ENCODE measurements around the gene SFMBT1. TPM values are rescaled to one million over a fixed set of nuclear protein-coding genes. Genes with fewer than 3 reads are reported as not detected.

SFMBT1 gene
- total RNA-seq, 1 experiment from 2014 or later = 1.4 TPM

DNA sequence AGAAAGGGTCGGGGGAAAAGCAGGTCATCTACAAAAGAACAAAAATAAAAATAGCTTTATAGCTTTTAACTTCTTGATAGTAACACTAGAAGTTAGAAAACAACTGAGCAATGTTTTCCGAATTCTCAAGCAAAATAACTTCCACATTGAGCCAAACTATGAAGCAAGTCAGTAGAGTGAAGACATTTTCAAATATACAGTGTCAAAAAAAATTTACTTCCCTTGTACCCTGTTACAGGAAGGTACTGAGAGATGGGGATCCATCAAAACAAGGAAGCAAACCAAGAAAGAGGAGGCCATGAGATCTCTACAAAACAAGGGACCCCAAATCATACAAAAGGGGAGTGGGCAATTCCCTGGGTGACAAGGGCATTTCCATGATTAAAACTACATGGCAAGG lies 121.9 kb downstream of the SFMBT1 start:
- H3K9me3 ChIP-seq (ENCODE audit: low read depth, low read length, poor library complexity, severe bottlenecking) = no peaks in the 10 kb centered on the region
- H3K4me3 ChIP-seq (ENCODE audit: low read depth, low read length, poor library complexity, severe bottlenecking) = no peak overlapping the region
- no TSS peak for BruUV-seq (replicated peaks)
- no peaks in the 10 kb centered on the region for H3K4me1 ChIP-seq (ENCODE audit: insufficient read depth, low read length, poor library complexity, severe bottlenecking)
- TF ChIP-seq, protein P1, sequence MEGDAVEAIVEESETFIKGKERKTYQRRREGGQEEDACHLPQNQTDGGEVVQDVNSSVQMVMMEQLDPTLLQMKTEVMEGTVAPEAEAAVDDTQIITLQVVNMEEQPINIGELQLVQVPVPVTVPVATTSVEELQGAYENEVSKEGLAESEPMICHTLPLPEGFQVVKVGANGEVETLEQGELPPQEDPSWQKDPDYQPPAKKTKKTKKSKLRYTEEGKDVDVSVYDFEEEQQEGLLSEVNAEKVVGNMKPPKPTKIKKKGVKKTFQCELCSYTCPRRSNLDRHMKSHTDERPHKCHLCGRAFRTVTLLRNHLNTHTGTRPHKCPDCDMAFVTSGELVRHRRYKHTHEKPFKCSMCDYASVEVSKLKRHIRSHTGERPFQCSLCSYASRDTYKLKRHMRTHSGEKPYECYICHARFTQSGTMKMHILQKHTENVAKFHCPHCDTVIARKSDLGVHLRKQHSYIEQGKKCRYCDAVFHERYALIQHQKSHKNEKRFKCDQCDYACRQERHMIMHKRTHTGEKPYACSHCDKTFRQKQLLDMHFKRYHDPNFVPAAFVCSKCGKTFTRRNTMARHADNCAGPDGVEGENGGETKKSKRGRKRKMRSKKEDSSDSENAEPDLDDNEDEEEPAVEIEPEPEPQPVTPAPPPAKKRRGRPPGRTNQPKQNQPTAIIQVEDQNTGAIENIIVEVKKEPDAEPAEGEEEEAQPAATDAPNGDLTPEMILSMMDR (conservative IDR thresholded peaks at IDR 0.05; ENCODE audit: low read depth, low read length) = no peak
- TF ChIP-seq EZH2 (IDR thresholded peaks at IDR 0.05; ENCODE audit: borderline replicate concordance, low read depth, low read length, poor library complexity, severe bottlenecking) = no peak
- no peak for DNase-seq (ENCODE audit: low spot score)
- ChIA-PET POLR2A (ENCODE audit: low non-redundant PET) (no interaction called here), CTCF (no interaction called here)
- intact Hi-C loops (cut with micrococcal nuclease; ENCODE audit: unreplicated experiment) = no loop called here
- H3K27ac ChIP-seq (ENCODE audit: low read depth, low read length, poor library complexity, severe bottlenecking) = no peak overlapping the region
- no peaks in the 10 kb centered on the region for H3K27me3 ChIP-seq (replicated peaks; ENCODE audit: insufficient read depth, low read depth, low read length, poor library complexity)
- H3K36me3 ChIP-seq (ENCODE audit: insufficient read depth, low read length, poor library complexity, severe bottlenecking) = no peaks in the 10 kb centered on the region

- no TSS peak for BruUV-seq (replicated peaks)
- Histone ChIP-seq H3K9me3 (ENCODE audit: low read depth, low read length, poor library complexity, severe bottlenecking) (no peaks in the 10 kb centered on the region), H3K36me3 (ENCODE audit: insufficient read depth, low read length, poor library complexity, severe bottlenecking) (no peaks in the 10 kb centered on the region), H3K4me3 (ENCODE audit: low read depth, low read length, poor library complexity, severe bottlenecking) (no peak overlapping the region), H3K27ac (ENCODE audit: low read depth, low read length, poor library complexity, severe bottlenecking) (no peak overlapping the region), H3K27me3 (replicated peaks; ENCODE audit: insufficient read depth, low read depth, low read length, poor library complexity) (no peaks in the 10 kb centered on the region), H3K4me1 (ENCODE audit: insufficient read depth, low read length, poor library complexity, severe bottlenecking) (no peaks in the 10 kb centered on the region)
- TF ChIP-seq EZH2 (IDR thresholded peaks at IDR 0.05; ENCODE audit: borderline replicate concordance, low read depth, low read length, poor library complexity, severe bottlenecking) = no peak
- TF ChIP-seq, protein P1 (conservative IDR thresholded peaks at IDR 0.05; ENCODE audit: low read depth, low read length) = no peak
- POLR2A ChIA-PET (ENCODE audit: low non-redundant PET) = no interaction called here
- no peak for DNase-seq (ENCODE audit: low spot score)
- CTCF ChIA-PET = no interaction called here
- intact Hi-C loops (cut with micrococcal nuclease; ENCODE audit: unreplicated experiment) = no loop called here
Measured at GRCh38 chr3:52920841-52921240, 125.0 kb downstream of the SFMBT1 start.

DNA sequence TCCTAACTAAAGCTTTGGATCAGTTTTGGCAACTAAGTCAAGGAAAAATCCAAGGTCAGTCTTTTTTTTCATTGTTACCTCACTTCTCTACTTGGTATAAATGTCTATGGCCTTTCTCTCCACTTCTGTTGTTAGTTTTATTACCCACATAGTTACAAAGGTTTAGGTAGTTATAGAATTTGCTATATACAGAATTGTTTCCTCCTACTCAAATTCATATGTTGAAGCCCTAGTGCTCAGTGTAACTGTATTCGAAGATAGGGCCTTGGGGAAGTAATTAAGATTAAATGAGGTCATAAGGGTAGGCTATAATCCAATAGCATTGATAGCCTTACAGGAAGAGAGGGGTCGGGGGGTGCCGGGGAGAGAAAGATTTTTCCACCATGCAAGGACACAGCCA lies 128.8 kb downstream of the SFMBT1 start:
- H3K4me1 ChIP-seq (ENCODE audit: insufficient read depth, low read length, poor library complexity, severe bottlenecking) = no peaks in the 10 kb centered on the region
- no peaks in the 10 kb centered on the region for H3K36me3 ChIP-seq (ENCODE audit: insufficient read depth, low read length, poor library complexity, severe bottlenecking)
- TF ChIP-seq, protein P1 (conservative IDR thresholded peaks at IDR 0.05; ENCODE audit: low read depth, low read length) = no peak
- no peak for TF ChIP-seq EZH2 (IDR thresholded peaks at IDR 0.05; ENCODE audit: borderline replicate concordance, low read depth, low read length, poor library complexity, severe bottlenecking)
- BruUV-seq (replicated peaks) = no TSS peak
- DNase-seq (ENCODE audit: low spot score) = no peak
- ChIA-PET POLR2A (ENCODE audit: low non-redundant PET) (no interaction called here), CTCF (no interaction called here)
- no peaks in the 10 kb centered on the region for H3K9me3 ChIP-seq (ENCODE audit: low read depth, low read length, poor library complexity, severe bottlenecking)
- H3K4me3 ChIP-seq (ENCODE audit: low read depth, low read length, poor library complexity, severe bottlenecking) = no peak overlapping the region
- H3K27ac ChIP-seq (ENCODE audit: low read depth, low read length, poor library complexity, severe bottlenecking) = no peak overlapping the region
- no peaks in the 10 kb centered on the region for H3K27me3 ChIP-seq (replicated peaks; ENCODE audit: insufficient read depth, low read depth, low read length, poor library complexity)
- intact Hi-C loops (cut with micrococcal nuclease; ENCODE audit: unreplicated experiment) = no loop called here
